Ishikawa (cell line): Measurements from ENCODE around the gene SON.

Source experiments
- CEBPB ChIP-seq: IDR thresholded peaks from 2 replicates; pipeline ENCODE4 v1.6.1; 2012
- CREB1 ChIP-seq: IDR thresholded peaks from 2 replicates; pipeline ENCODE4 v1.6.1; 2012; ENCODE audit warnings: low read depth
- EGR1 ChIP-seq: IDR thresholded peaks from 2 replicates; pipeline ENCODE4 v1.6.1; 2012
- EP300 ChIP-seq: IDR thresholded peaks from 2 replicates; pipeline ENCODE4 v1.6.1; 2012; ENCODE audit warnings: borderline replicate concordance
- FOXM1 ChIP-seq: IDR thresholded peaks from 2 replicates; pipeline ENCODE4 v1.6.1; 2012; ENCODE audit warnings: low read depth, borderline replicate concordance
- MAX ChIP-seq: IDR thresholded peaks from 2 replicates; pipeline ENCODE4 v1.6.1; 2012
- NFIC ChIP-seq: IDR thresholded peaks from 2 replicates; pipeline ENCODE4 v1.6.1; 2012
- RAD21 ChIP-seq: IDR thresholded peaks from 2 replicates; pipeline ENCODE4 v1.6.1; 2012; ENCODE audit warnings: low read depth
- REST ChIP-seq: IDR thresholded peaks from 2 replicates; pipeline ENCODE4 v1.6.1; 2012; ENCODE audit warnings: low read depth, mild to moderate bottlenecking
- TAF1 ChIP-seq: IDR thresholded peaks from 2 replicates; pipeline ENCODE4 v1.6.1; 2012; ENCODE audit warnings: low read depth, mild to moderate bottlenecking
- TCF12 ChIP-seq: IDR thresholded peaks from 2 replicates; pipeline ENCODE4 v1.6.1; 2012; ENCODE audit warnings: low read depth
- TEAD4 ChIP-seq: IDR thresholded peaks from 2 replicates; pipeline ENCODE4 v1.6.1; 2012
- USF1 ChIP-seq: IDR thresholded peaks from 2 replicates; pipeline ENCODE4 v1.6.1; 2012
- YY1 ChIP-seq: IDR thresholded peaks from 2 replicates; pipeline ENCODE4 v1.6.1; 2012; ENCODE audit warnings: low read depth
- ZBTB7A ChIP-seq: IDR thresholded peaks from 2 replicates; pipeline ENCODE4 v1.6.1; 2012; ENCODE audit warnings: low read depth

The SON gene

GRCh38 chr21:33540711-33541104 lies 2.1 kb upstream of the SON start:
- TF ChIP-seq EGR1 (no peak), TCF12 (no peak), ZBTB7A (no peak), USF1 (no peak), YY1 (no peak), TEAD4 (no peak), NFIC (no peak), CEBPB (no peak), RAD21 (no peak), TAF1 (no peak), REST (no peak)

GRCh38 chr21:33541105-33541711 lies 1.6 kb upstream of the SON start:
- TF ChIP-seq FOXM1 (no peak), ZBTB7A (no peak), EP300 (no peak), CEBPB (no peak), TEAD4 (no peak), REST (no peak), RAD21 (no peak), MAX (no peak), CREB1 (no peak), NFIC (no peak), YY1 (no peak), USF1 (no peak)

GRCh38 chr21:33541756-33542639 lies 840 bp upstream of the SON start, which contains the start of gene GART:
Gene GART (minus strand): TSS chr21:33542117. CDS start chr21:33539315, 2,802 bp downstream.
- TF ChIP-seq EP300, result 0 out of 2 replicates have a peak, but pooled peaks have one; percentile 19
- TF ChIP-seq YY1, result peak; percentile 31; the same call in 1 of the 2 replicates
- TF ChIP-seq TCF12, result peak; percentile 59; the same call in 1 of the 2 replicates
- TF ChIP-seq EGR1, result no peak
- 0 out of 2 replicates have a peak, but pooled peaks have one; percentile 41 for TF ChIP-seq ZBTB7A
- peak; percentile 91 for TF ChIP-seq MAX
- no peak for TF ChIP-seq FOXM1
- TF ChIP-seq TAF1, result peak; percentile 71

- no peak for TF ChIP-seq REST
- peak; percentile 69; the same call in 1 of the 2 replicates for TF ChIP-seq EGR1
These were observed 779 bp downstream of the SON start for GRCh38 chr21:33543505-33544129.
